Measurements from ENCODE around the gene KIAA0232. TPM values are rescaled to one million over a fixed set of nuclear protein-coding genes. Genes with fewer than 3 reads are reported as not detected.

The KIAA0232 gene
- total and polyA plus RNA-seq, 12 donors = 12.8 to 89.6 (median 70.9) TPM

GRCh38 chr4:6924361-6924779 is 141.8 kb downstream of the KIAA0232 start:
- Histone ChIP-seq H3K36me3 (peaks cover 0 to 27% (median 12%) of the 10 kb centered on the region in 9 donors), H3K27me3 (no peaks in the 10 kb centered on the region), H3K4me3 (no peak overlapping the region), H3K27ac (peak overlapping the region in 7 of 10 donors; percentile 12 to 91 (median 34)), H3K4me1 (peaks cover 0 to 88% (median 35%) of the 10 kb centered on the region in 9 donors), H3K9me3 (no peaks in the 10 kb centered on the region)
- DNase-seq (peak in 1 of 2 donors; percentile 49), ATAC-seq (peak; percentile 39 to 89 (median 70))
- intact Hi-C loops (cut with DNase I) = no loop called here
- TF ChIP-seq, protein P1, sequence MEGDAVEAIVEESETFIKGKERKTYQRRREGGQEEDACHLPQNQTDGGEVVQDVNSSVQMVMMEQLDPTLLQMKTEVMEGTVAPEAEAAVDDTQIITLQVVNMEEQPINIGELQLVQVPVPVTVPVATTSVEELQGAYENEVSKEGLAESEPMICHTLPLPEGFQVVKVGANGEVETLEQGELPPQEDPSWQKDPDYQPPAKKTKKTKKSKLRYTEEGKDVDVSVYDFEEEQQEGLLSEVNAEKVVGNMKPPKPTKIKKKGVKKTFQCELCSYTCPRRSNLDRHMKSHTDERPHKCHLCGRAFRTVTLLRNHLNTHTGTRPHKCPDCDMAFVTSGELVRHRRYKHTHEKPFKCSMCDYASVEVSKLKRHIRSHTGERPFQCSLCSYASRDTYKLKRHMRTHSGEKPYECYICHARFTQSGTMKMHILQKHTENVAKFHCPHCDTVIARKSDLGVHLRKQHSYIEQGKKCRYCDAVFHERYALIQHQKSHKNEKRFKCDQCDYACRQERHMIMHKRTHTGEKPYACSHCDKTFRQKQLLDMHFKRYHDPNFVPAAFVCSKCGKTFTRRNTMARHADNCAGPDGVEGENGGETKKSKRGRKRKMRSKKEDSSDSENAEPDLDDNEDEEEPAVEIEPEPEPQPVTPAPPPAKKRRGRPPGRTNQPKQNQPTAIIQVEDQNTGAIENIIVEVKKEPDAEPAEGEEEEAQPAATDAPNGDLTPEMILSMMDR (IDR thresholded peaks at IDR 0.05) = peak in 2 of 9 donors; percentile 8 to 15
- 84 to 88% methylated on average over 12 of the region's 12 CpGs for WGBS, 2 donors

DNA sequence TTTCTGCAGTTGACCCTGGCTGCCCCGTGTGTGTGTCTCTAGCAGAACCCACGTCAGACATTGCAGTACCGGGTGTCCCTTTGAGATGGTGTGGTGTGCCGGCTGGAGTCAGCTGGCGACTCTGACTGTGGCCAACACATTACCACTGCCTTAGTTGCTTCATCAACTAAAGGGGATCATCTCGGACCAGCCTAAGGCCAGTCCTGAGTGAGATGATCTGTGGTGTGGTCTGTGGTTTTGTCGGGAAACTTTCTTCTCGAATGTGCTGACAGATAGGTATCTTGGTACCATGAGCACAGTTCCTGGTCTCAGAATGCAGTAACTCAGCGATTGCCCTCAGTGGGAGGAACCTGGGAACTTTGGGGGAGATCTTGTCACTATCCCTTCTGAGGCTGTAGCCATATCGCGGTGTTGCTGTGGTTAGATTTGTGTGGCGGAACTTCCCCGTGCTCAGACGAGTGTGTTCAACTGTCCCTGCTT is 142.9 kb downstream of the KIAA0232 start:
- DNase-seq = no peak
- H3K36me3 ChIP-seq = peaks cover 0 to 27% (median 12%) of the 10 kb centered on the region in 9 donors
- no peaks in the 10 kb centered on the region for H3K9me3 ChIP-seq
- no peaks in the 10 kb centered on the region for H3K27me3 ChIP-seq
- H3K27ac ChIP-seq = peak overlapping the region in 5 of 10 donors; percentile 22 to 91 (median 29)
- intact Hi-C loops (cut with DNase I) = no loop called here
- TF ChIP-seq, protein P1 (IDR thresholded peaks at IDR 0.05) = no peak
- no peak overlapping the region for H3K4me3 ChIP-seq
- ATAC-seq = peak in 4 of 8 donors; percentile 16 to 56 (median 32)
- H3K4me1 ChIP-seq = peaks cover 3 to 88% (median 45%) of the 10 kb centered on the region in 9 donors
- WGBS, 2 donors = 85% methylated on average over 14 of the region's 14 CpGs

DNA sequence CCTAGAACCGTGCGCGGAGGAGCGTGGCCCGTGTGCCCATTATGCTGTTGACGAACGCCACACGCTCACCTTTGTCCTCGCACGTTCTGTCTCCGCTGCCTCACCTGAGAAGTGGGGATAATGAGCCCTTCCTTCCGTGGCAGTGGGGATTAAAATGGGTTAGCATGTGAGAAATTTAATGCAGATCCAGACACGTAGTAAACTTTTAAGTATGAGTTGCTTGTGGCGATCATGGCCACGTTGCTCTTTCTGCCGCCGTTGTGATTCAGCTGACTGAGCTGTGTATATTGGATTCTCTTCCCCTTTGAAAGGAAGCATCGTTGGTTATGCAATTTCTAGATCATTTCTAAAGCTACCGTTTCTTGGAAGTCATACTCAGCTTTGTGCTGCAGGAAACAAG is 143.6 kb downstream of the KIAA0232 start:
- 90 to 93% methylated on average over 19 of the region's 19 CpGs for WGBS, 2 donors
- peaks cover 3 to 88% (median 48%) of the 10 kb centered on the region in 9 donors for H3K4me1 ChIP-seq
- TF ChIP-seq, protein P1 (IDR thresholded peaks at IDR 0.05) = no peak
- peak in 4 of 8 donors; percentile 3 to 57 (median 34) for ATAC-seq
- peak overlapping the region in 6 of 10 donors; percentile 2 to 91 (median 24) for H3K27ac ChIP-seq
- peaks cover 0 to 28% (median 12%) of the 10 kb centered on the region in 9 donors for H3K36me3 ChIP-seq
- no peak for DNase-seq
- intact Hi-C loops (cut with DNase I) = no loop called here
- H3K4me3 ChIP-seq = peak overlapping the region in 1 of 10 donors; percentile 20
- no peaks in the 10 kb centered on the region for H3K9me3 ChIP-seq
- no peaks in the 10 kb centered on the region for H3K27me3 ChIP-seq

- peak overlapping the region in 5 of 10 donors; percentile 29 to 91 (median 55) for H3K27ac ChIP-seq
- ATAC-seq (peak in 7 of 8 donors; percentile 19 to 53 (median 44)), DNase-seq (peak in 1 of 2 donors; percentile 50)
- peaks cover 0 to 36% (median 12%) of the 10 kb centered on the region in 9 donors for H3K36me3 ChIP-seq
- no peaks in the 10 kb centered on the region for H3K27me3 ChIP-seq
- WGBS, 2 donors = 71 to 74% methylated on average over 13 of the region's 13 CpGs
- H3K4me1 ChIP-seq = peaks cover 3 to 91% (median 48%) of the 10 kb centered on the region in 9 donors
- peak overlapping the region in 1 of 10 donors; percentile 9 for H3K4me3 ChIP-seq
- H3K9me3 ChIP-seq = no peaks in the 10 kb centered on the region
- TF ChIP-seq, protein P1 (IDR thresholded peaks at IDR 0.05) = no peak
- intact Hi-C loops (cut with DNase I) = no loop called here
Measured at GRCh38 chr4:6926681-6927478, 144.4 kb downstream of the KIAA0232 start.

Measured in heart right ventricle (tissue), 16 donors.